ENCODE measurements around the gene RHAG.

Gene RHAG

GRCh38 chr6:49582529-49582928 is 54.1 kb downstream of the RHAG start:
- Histone ChIP-seq H3K9ac (no peak overlapping the region), H3K27me3 (ENCODE audit: insufficient read depth, low read depth) (no peaks in the 10 kb centered on the region), H3K4me3 (IDR thresholded peaks at IDR 0.05; ENCODE audit: insufficient read depth, low read depth, low read length) (no peak overlapping the region), H4K20me1 (ENCODE audit: insufficient read depth) (no peaks in the 10 kb centered on the region), H3K79me2 (ENCODE audit: insufficient read depth, low read depth) (no peaks in the 10 kb centered on the region), H3K27ac (no peak overlapping the region), H3K4me1 (ENCODE audit: low read depth, poor library complexity, severe bottlenecking) (no peaks in the 10 kb centered on the region), H2AFZ (ENCODE audit: low read depth) (no peak overlapping the region), H3K4me2 (no peak overlapping the region), H3K36me3 (ENCODE audit: insufficient read depth) (no peaks in the 10 kb centered on the region)
- TF ChIP-seq CTCF (conservative IDR thresholded peaks at IDR 0.05; ENCODE audit: low read depth, low read length), result no peak

GRCh38 chr6:49579649-49580048 is 57.0 kb downstream of the RHAG start:
- Histone ChIP-seq H3K4me3 (IDR thresholded peaks at IDR 0.05; ENCODE audit: insufficient read depth, low read depth, low read length) (no peak overlapping the region), H2AFZ (ENCODE audit: low read depth) (no peak overlapping the region), H3K4me1 (ENCODE audit: low read depth, poor library complexity, severe bottlenecking) (no peaks in the 10 kb centered on the region), H3K27me3 (ENCODE audit: insufficient read depth, low read depth) (no peaks in the 10 kb centered on the region), H3K36me3 (ENCODE audit: insufficient read depth) (no peaks in the 10 kb centered on the region), H3K4me2 (no peak overlapping the region), H3K27ac (no peak overlapping the region), H3K9ac (no peak overlapping the region), H4K20me1 (ENCODE audit: insufficient read depth) (no peaks in the 10 kb centered on the region), H3K79me2 (ENCODE audit: insufficient read depth, low read depth) (no peaks in the 10 kb centered on the region)
- no peak for TF ChIP-seq CTCF (conservative IDR thresholded peaks at IDR 0.05; ENCODE audit: low read depth, low read length)

- H3K4me3 ChIP-seq (IDR thresholded peaks at IDR 0.05; ENCODE audit: insufficient read depth, low read depth, low read length), result no peak overlapping the region
- H3K27me3 ChIP-seq (ENCODE audit: insufficient read depth, low read depth), result no peaks in the 10 kb centered on the region
- no peaks in the 10 kb centered on the region for H4K20me1 ChIP-seq (ENCODE audit: insufficient read depth)
- H3K4me2 ChIP-seq, result no peak overlapping the region
- no peak for TF ChIP-seq CTCF (conservative IDR thresholded peaks at IDR 0.05; ENCODE audit: low read depth, low read length)
- no peak overlapping the region for H3K27ac ChIP-seq
- H3K4me1 ChIP-seq (ENCODE audit: low read depth, poor library complexity, severe bottlenecking), result no peaks in the 10 kb centered on the region
- H3K79me2 ChIP-seq (ENCODE audit: insufficient read depth, low read depth), result no peaks in the 10 kb centered on the region
- no peak overlapping the region for H2AFZ ChIP-seq (ENCODE audit: low read depth)
- no peak overlapping the region for H3K9ac ChIP-seq
- no peaks in the 10 kb centered on the region for H3K36me3 ChIP-seq (ENCODE audit: insufficient read depth)
These were observed 60.0 kb downstream of the RHAG start for GRCh38 chr6:49576618-49577017.

GRCh38 chr6:49570474-49571079 is 66.1 kb downstream of the RHAG start:
- no peak overlapping the region for H3K9ac ChIP-seq
- H3K4me2 ChIP-seq, result no peak overlapping the region
- no peaks in the 10 kb centered on the region for H3K4me1 ChIP-seq (ENCODE audit: low read depth, poor library complexity, severe bottlenecking)
- H3K4me3 ChIP-seq (IDR thresholded peaks at IDR 0.05; ENCODE audit: insufficient read depth, low read depth, low read length), result no peak overlapping the region
- H3K27ac ChIP-seq, result no peak overlapping the region
- H4K20me1 ChIP-seq (ENCODE audit: insufficient read depth), result no peaks in the 10 kb centered on the region
- H3K27me3 ChIP-seq (ENCODE audit: insufficient read depth, low read depth), result no peaks in the 10 kb centered on the region
- no peak for TF ChIP-seq CTCF (conservative IDR thresholded peaks at IDR 0.05; ENCODE audit: low read depth, low read length)
- H3K36me3 ChIP-seq (ENCODE audit: insufficient read depth), result no peaks in the 10 kb centered on the region
- H2AFZ ChIP-seq (ENCODE audit: low read depth), result no peak overlapping the region
- H3K79me2 ChIP-seq (ENCODE audit: insufficient read depth, low read depth), result no peaks in the 10 kb centered on the region

All from KMS-11 (cell line).